Activated CD8-positive, alpha-beta memory T cell treated with anti-CD3 and anti-CD28 coated beads, Interleukin-2, amount 50 U/mL, for 24 hours (primary cell): ENCODE measurements around the gene SERPINB12.

Experiments
- DNase-seq: peaks from one replicate; pipeline ENCODE4 v3.0.0-alpha.2; 2020; ENCODE audit errors: extremely low read depth

The SERPINB12 gene

DNA sequence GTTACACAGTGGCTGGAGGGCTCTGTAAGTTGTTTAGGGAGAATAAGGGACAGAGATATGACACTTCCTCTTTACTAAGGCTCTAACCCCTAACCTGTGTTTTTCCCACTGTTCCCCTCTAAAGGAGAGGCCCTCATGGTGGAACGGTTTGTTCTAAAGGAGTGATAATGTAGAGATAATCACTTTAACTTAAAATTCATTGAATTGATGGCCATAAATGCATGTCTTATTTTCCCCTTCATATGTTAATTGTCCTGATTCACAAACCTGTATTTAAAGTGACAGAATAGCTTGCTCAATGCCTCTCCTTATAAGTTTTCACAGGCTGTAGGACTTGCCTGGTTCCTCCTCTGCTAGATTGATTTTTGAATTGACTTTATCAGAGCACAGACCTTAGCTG is at the start of gene SERPINB12:
Gene SERPINB12 (plus strand): TSS at position 301 of the 400 bp plus-strand sequence. CDS start 13,791 bp downstream, outside the sequence.
- DNase-seq, result no peak

GRCh38 chr18:63492851-63493250 is 49.3 kb upstream of the SERPINB12 start:
- no peak for DNase-seq

GRCh38 chr18:63495675-63496074 is 46.5 kb upstream of the SERPINB12 start:
- no peak for DNase-seq

- no peak for DNase-seq
Observed at GRCh38 chr18:63505566-63506335, 36.4 kb upstream of the SERPINB12 start.

DNA sequence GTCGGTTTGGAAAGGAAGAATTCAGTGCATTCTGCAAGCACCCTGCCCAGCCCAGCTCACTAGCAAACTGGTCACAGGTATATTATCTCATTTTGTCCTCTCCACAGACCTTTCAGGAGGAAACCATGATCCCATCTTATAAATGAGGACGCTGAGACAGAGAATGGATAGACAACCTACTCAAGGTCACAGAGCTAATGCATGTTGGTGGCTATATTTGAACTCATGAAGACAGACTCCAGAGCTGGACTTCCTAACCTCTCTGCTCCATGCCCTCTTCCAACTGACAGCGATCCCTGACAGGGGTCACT is 35.9 kb upstream of the SERPINB12 start:
- no peak for DNase-seq

DNA sequence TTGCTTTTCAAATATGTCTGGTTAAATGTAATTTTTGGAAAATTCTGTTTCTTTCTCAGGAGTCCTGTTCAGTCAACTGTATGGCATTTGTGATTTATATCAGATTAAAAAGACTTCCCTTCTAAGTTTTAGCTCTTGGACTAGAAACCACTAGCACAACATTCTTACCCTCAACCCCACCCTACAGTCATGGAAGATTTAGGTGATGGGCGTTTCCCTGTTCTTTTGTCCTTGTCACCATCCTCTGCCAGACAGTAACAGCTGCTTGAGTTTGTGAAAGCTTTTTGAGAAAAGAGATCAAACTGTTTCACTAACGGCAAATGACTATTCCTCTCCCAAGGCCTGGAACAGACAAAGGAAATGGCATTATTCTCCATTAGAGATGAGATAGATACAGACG is 33.6 kb upstream of the SERPINB12 start:
- DNase-seq, result no peak

- DNase-seq, result no peak
Observed at GRCh38 chr18:63511285-63511684, 30.9 kb upstream of the SERPINB12 start.

DNA sequence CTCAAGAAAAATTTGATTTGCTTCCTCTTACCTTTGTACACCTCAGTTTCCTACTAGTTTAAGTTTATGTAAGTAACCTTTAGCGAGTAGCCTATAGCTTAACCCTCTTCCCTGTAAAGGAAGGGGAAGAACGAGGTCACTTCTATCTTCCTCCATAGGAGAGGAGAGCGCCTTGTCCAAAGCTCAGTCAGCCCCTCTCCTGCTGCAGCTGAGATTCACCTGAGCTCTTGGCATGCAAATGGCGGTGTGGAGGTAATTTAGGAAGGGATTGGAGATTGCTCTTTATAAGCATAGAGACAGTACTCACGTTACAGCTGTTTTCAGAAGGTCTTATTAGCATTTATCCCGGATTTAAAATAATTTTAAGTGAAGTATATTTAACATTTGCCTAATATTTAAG is 27.8 kb upstream of the SERPINB12 start:
- DNase-seq, result no peak

GRCh38 chr18:63514888-63515678 is 27.1 kb upstream of the SERPINB12 start:
- no peak for DNase-seq

DNA sequence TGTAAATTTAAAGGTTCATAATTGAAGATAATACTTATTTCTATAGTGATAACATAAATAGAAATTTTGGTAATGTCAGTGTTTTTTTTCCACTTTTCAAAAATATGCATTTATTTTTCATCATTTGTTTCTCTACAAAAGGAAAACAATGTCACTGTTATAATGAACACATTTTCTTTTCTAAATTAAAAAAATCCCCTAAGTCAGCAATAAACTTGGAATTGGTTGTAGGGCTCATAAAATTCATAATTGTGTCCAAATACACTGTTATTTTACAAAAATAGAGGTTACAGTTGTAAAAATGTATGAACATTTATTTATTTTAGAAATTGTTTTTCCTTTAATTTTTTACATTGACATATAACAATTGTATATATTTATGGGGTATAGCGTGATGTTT is 26.4 kb upstream of the SERPINB12 start:
- no peak for DNase-seq

DNA sequence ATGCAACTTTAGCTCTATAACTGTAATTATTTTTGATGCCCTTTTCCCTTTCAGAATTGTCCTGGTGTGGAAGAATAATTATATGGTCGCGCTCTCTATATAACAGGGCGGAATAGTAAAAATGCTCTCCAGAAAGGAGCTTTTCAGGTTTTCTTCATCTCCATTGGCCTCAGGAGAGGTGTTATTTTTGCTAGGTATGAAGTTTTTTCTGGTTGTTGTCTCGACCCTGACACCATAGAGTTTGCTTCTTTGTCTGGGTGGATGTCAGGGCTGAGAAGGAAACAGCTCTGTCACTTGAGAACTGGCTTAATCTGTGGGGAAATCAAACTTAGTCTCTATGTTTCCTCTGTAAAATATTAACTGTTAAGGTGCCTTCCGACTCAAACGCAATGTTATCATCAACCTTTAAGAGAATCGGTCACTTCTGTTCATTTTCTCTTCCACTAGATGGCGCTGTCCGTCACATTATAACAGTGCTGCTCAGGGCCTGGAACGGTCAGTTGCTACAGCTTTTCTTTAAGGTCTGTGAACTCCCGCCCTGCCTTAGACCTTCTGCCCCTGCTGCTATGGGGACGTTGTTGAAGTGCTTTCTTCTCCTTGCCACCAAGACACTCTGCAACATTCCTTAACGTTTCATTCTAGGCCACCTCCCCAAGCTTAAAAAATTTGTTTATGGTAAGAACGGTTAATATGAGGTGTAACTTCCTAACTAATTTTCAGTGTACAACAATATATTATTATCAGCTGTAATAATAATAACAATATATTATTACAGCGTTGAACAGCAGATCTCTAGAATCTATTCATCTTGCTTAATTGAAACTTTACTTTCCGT is 23.8 kb upstream of the SERPINB12 start:
- peak; percentile 15 for DNase-seq

DNA sequence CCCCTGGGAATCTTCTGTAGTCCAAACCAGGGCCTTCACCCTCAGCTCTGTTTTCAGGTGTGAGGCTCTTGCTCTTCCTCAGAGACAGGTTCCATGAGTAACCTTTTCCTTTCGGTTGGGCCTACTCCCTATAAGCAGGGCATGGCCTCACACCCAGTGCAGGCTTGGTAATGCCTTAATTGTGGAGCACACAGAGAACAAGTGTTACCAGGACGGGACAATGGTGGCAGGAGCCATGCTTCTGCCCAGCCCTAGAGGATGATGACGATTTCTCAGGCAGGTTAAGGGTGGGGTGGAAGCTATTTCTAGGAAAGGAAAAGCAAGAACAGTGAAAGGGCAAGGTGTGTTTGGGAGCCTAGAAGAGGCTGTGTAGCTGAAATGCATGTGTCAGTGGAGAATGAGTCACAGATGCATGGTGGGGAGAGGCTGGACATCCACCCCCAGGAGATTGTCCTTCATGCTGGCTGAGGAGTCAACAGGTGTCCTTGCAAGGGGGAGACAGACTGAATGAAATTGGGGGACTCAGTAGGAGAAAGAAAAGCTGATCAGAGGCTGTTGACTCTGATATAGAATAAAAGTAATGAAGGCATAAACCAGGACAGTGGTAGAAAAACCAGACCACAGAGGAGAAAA is 22.0 kb upstream of the SERPINB12 start:
- no peak for DNase-seq

DNA sequence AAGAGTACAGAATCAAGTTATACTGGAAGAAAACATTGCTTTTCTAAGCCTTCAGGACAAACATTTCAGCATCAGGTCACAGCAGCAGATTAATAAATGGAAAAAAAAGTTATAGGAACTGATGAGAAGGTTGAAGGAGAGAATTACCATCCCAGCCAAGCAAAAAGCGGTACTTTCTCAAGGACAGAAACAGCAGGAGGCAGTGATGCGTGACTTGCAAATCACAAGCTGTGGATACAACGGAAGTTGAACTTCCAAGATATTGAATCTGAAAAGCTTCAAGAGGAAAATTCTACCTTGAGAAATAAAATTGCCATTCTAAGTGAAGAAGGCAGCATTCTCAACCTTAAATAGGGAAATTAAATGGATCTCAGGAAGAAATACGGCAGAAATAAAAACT is 18.5 kb upstream of the SERPINB12 start:
- no peak for DNase-seq

GRCh38 chr18:63527251-63527650 is 14.9 kb upstream of the SERPINB12 start:
- DNase-seq, result no peak

DNA sequence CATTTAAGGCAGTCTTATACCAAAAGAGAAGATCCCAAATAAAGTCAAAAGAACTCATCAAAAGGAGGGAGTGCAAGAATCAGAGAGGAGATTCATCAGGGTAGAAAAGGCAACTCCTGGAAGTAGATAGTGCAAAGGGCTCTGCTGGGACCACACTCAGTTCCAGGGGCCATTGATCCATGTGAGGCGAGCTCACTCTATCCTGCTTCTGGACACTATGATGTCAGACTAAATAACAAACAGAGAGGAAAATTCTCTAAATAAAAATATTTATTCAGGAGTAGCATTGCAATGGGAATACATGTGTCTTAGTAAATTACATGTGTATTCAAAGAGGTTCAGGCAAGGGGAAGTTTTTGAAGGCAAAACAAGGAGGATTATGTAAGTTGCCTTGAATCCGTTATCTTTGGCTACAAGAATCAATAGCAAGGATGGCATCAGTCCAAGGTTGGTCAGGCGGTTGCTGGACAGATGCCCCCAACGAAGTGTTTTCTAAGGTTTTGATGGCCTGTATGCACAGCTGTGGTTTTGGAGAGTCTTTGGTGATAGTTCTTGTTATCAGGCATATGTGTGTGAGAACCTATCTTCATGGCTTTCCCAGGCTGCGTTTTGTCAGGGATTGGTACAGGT is 13.2 kb upstream of the SERPINB12 start:
- DNase-seq, result no peak

DNA sequence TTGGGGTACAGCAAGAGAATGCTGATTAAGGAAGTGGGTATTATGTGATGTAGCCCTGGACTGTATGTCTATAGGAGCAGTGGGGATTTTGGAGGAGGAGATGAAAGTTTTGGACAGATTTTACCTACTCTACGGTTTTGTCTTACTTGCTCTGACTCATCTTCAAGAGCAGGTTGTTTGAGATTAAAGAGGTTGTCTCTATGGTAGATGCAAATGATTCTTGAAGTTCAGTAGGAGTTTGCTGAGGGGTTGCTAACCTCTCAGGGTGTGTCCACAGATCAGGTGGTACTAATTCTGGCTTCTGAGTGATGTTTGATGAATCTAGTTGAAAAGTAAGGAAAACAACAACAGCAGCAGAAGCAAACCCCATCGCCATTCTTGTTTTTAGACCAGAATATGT is 9.7 kb upstream of the SERPINB12 start:
- DNase-seq, result no peak

GRCh38 chr18:63534615-63535014 is 7.6 kb upstream of the SERPINB12 start:
- no peak for DNase-seq

GRCh38 chr18:63539904-63540510 is 2.2 kb upstream of the SERPINB12 start:
- DNase-seq, result no peak

DNA sequence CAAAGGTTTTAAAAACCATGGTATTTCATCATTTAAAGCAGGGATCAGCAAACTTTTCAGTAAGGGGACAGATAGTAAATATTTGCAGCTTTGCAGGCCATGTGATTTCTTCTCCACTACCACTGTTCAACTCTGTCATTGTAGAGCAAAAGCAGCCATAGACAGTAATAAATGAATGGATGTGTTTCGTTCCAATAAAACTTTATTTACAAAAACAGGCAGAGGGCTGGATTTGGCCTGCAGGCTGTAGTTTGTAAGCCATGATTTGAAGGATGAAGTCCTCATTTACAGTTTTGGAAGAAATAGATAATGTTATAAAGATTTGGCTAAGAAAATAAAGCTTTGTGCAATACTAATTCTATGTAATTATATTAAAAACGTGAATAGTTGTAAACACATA is 1.8 kb downstream of the SERPINB12 start:
- DNase-seq, result no peak

GRCh38 chr18:63545000-63545399 is 2.8 kb downstream of the SERPINB12 start:
- no peak for DNase-seq

GRCh38 chr18:63550068-63550467 is 7.9 kb downstream of the SERPINB12 start:
- DNase-seq, result no peak
